ENCODE measurements around the gene METTL6. TPM values are rescaled to one million over a fixed set of nuclear protein-coding genes. Genes with fewer than 3 reads are reported as not detected.

Gene METTL6, protein sequence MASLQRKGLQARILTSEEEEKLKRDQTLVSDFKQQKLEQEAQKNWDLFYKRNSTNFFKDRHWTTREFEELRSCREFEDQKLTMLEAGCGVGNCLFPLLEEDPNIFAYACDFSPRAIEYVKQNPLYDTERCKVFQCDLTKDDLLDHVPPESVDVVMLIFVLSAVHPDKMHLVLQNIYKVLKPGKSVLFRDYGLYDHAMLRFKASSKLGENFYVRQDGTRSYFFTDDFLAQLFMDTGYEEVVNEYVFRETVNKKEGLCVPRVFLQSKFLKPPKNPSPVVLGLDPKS
- total RNA-seq (10 to 100 TPM; 23.2 to 24.4 TPM), polyA plus RNA-seq (15.4 TPM)

- Mint-ChIP-seq H3K4me3 (peak within 1 kb of the TSS; percentile 85 to 97 (median 93)), H3K27ac (peak within 1 kb of the TSS; percentile 89 to 97 (median 94)), H3K9me3 (no peaks in the 10 kb centered on the region), H3K4me1 (peaks cover 64 to 78% (median 73%) of the 10 kb centered on the region in 3 donors), H3K27me3 (no peaks in the 10 kb centered on the region), H3K36me3 (peaks cover 5 to 69% (median 7%) of the 10 kb centered on the region in 3 donors)
- H3K27ac ChIP-seq (ENCODE audit: low read depth, low read length), result peak within 1 kb of the TSS; percentile 82
- peaks cover 15% of the 10 kb centered on the region for H3K36me3 ChIP-seq (ENCODE audit: insufficient read depth, low read length)
- peaks cover 35% of the 10 kb centered on the region for H3K4me1 ChIP-seq (ENCODE audit: insufficient read depth, low read length)
- H3K4me3 ChIP-seq (ENCODE audit: low read length), result peak within 1 kb of the TSS; percentile 96
- peak; percentile 79 to 90 (median 80) for DNase-seq
- CTCF ChIA-PET, result no interaction called here
- no peaks in the 10 kb centered on the region for H3K27me3 ChIP-seq (ENCODE audit: insufficient read depth, low read length, poor library complexity, severe bottlenecking)
- POLR2A ChIA-PET, result interaction anchor here (0.6 to 0.9 kb wide), 5 partner anchors 21 to 329 kb away, joined by 3 read pairs; partner anchors contain the start of gene CAPN7
- no peaks in the 10 kb centered on the region for H3K9me3 ChIP-seq (ENCODE audit: low read length)
These were observed at the start of gene METTL6, which contains the start of gene EAF1 for GRCh38 chr3:15427182-15427880. Gene METTL6 (minus strand): TSS chr3:15427544. CDS start chr3:15426511, 1,033 bp downstream. Gene EAF1 (plus strand): TSS chr3:15427598. CDS start chr3:15427780, 182 bp downstream.

DNA sequence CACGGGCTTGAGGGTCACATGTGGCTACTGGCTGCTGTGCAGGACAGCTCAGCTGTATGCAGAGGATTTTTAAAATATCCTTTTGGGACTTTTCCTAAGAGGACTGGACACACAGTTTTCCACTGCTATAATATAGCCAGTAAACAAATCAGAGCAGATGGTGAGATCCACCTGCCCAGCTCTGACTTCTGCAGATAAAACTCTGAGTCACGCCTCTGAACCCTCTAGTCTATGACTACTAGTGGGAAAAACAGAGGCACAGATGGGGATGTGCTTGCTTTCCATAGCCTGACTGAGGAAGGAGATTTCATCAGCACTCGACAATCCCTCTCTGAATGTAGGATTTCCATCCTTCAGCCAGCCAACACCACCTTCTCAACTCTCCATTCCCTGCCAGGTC lies 49.0 kb upstream of the METTL6 start:
- Histone ChIP-seq H3K9me3 (ENCODE audit: low read length) (no peaks in the 10 kb centered on the region), H3K36me3 (ENCODE audit: insufficient read depth, low read length) (no peaks in the 10 kb centered on the region), H3K4me3 (ENCODE audit: low read length) (no peak overlapping the region), H3K4me1 (ENCODE audit: insufficient read depth, low read length) (no peaks in the 10 kb centered on the region), H3K27me3 (ENCODE audit: insufficient read depth, low read length, poor library complexity, severe bottlenecking) (no peaks in the 10 kb centered on the region), H3K27ac (ENCODE audit: low read depth, low read length) (no peak overlapping the region)
- no peaks in the 10 kb centered on the region for H3K36me3 Mint-ChIP-seq
- peak overlapping the region in 2 of 8 donors; percentile 46 to 53 for H3K27ac Mint-ChIP-seq
- peaks cover 0 to 4% (median 0%) of the 10 kb centered on the region in 5 donors for H3K9me3 Mint-ChIP-seq
- CTCF ChIA-PET, result no interaction called here
- H3K4me3 Mint-ChIP-seq, result no peak overlapping the region
- H3K4me1 Mint-ChIP-seq, result no peaks in the 10 kb centered on the region
- H3K27me3 Mint-ChIP-seq, result peaks cover 0 to 3% of the 10 kb centered on the region in 2 donors
- POLR2A ChIA-PET, result no interaction called here
- no peak for DNase-seq

DNA sequence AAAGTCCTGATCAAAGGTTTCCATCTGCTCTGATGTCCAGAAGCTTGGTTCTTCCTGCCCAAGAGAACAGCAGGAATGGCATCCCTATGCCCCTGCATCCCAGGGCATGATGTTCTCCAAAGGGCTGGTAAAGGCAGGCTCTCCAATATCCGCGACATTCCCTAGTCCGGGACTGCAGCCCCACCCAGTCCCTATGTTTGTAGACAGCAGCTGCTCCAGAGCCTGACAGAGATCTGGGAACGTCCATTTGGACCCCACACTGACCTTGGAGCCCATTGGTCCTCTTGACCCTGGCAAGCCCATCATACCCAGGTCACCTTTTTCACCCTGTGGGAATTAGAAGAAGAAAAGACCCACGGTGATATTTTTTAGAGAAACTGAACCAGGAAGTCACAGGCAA lies 47.8 kb upstream of the METTL6 start:
- Mint-ChIP-seq H3K9me3 (no peaks in the 10 kb centered on the region), H3K4me1 (peaks cover 0 to 10% (median 2%) of the 10 kb centered on the region in 3 donors), H3K36me3 (peaks cover 0 to 2% (median 0%) of the 10 kb centered on the region in 3 donors), H3K27me3 (peaks cover 0 to 3% of the 10 kb centered on the region in 2 donors), H3K4me3 (no peak overlapping the region), H3K27ac (no peak overlapping the region)
- Histone ChIP-seq H3K36me3 (ENCODE audit: insufficient read depth, low read length) (no peaks in the 10 kb centered on the region), H3K27me3 (ENCODE audit: insufficient read depth, low read length, poor library complexity, severe bottlenecking) (no peaks in the 10 kb centered on the region), H3K4me3 (ENCODE audit: low read length) (no peak overlapping the region), H3K27ac (ENCODE audit: low read depth, low read length) (no peak overlapping the region), H3K9me3 (ENCODE audit: low read length) (no peaks in the 10 kb centered on the region), H3K4me1 (ENCODE audit: insufficient read depth, low read length) (no peaks in the 10 kb centered on the region)
- ChIA-PET CTCF (no interaction called here), POLR2A (no interaction called here)
- DNase-seq, result no peak

DNA sequence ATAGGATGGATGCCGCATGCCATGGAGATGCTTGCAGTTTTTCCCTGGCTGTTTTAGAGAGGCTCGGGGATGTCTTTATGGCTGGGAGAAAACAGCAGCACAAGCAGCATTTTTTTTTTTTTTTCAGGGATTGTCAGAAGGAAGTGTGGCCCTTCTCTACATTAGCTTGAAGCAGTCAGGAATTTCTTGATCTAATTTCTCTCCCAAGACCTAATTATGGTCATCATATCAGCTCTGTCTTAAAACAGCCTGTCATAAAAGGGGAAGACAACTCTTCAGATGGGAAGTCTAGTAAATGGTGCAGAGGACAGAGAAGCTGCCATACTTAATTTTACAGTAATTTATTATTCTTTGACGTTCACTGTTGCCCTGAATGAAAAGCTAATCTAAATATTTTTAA lies 44.5 kb upstream of the METTL6 start:
- ChIA-PET POLR2A (no interaction called here), CTCF (no interaction called here)
- Histone ChIP-seq H3K4me3 (ENCODE audit: low read length) (no peak overlapping the region), H3K27ac (ENCODE audit: low read depth, low read length) (no peak overlapping the region), H3K4me1 (ENCODE audit: insufficient read depth, low read length) (peaks cover 9% of the 10 kb centered on the region), H3K9me3 (ENCODE audit: low read length) (no peaks in the 10 kb centered on the region), H3K27me3 (ENCODE audit: insufficient read depth, low read length, poor library complexity, severe bottlenecking) (no peaks in the 10 kb centered on the region), H3K36me3 (ENCODE audit: insufficient read depth, low read length) (no peaks in the 10 kb centered on the region)
- Mint-ChIP-seq H3K4me3 (no peak overlapping the region), H3K27ac (peak overlapping the region in 2 of 8 donors; percentile 57 to 66), H3K27me3 (peaks cover 0 to 3% of the 10 kb centered on the region in 2 donors), H3K4me1 (peaks cover 15 to 23% (median 16%) of the 10 kb centered on the region in 3 donors), H3K9me3 (no peaks in the 10 kb centered on the region), H3K36me3 (peaks cover 0 to 3% (median 0%) of the 10 kb centered on the region in 3 donors)
- no peak for DNase-seq

DNA sequence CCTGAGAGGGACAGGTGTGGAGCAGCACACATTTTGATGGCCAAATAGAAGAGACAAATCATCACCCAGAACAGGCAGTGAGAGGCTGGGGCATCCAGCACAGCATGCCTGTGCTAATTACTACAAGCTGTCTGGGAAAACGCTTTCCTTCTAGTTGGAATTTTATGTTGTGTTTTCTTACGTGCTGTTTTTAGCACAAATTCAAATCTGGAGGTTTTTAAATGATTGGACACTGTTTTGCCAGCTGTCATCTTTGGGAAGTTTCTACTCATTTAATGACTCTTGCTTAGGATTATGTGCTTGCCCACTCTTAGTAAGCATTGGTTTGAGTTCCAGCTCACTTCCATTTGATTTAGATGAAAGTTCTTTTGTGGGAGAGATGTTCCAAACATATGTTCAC lies 43.5 kb upstream of the METTL6 start:
- Mint-ChIP-seq H3K36me3 (peaks cover 0 to 4% (median 3%) of the 10 kb centered on the region in 3 donors), H3K27ac (peak overlapping the region in 2 of 8 donors; percentile 79 to 82), H3K27me3 (peaks cover 0 to 3% of the 10 kb centered on the region in 2 donors), H3K4me1 (peaks cover 18 to 27% (median 20%) of the 10 kb centered on the region in 3 donors), H3K9me3 (no peaks in the 10 kb centered on the region), H3K4me3 (no peak overlapping the region)
- POLR2A ChIA-PET, result no interaction called here
- no peaks in the 10 kb centered on the region for H3K9me3 ChIP-seq (ENCODE audit: low read length)
- H3K4me1 ChIP-seq (ENCODE audit: insufficient read depth, low read length), result peaks cover 9% of the 10 kb centered on the region
- no peak for DNase-seq
- CTCF ChIA-PET, result no interaction called here
- no peak overlapping the region for H3K27ac ChIP-seq (ENCODE audit: low read depth, low read length)
- no peaks in the 10 kb centered on the region for H3K27me3 ChIP-seq (ENCODE audit: insufficient read depth, low read length, poor library complexity, severe bottlenecking)
- H3K4me3 ChIP-seq (ENCODE audit: low read length), result no peak overlapping the region
- H3K36me3 ChIP-seq (ENCODE audit: insufficient read depth, low read length), result no peaks in the 10 kb centered on the region

DNA sequence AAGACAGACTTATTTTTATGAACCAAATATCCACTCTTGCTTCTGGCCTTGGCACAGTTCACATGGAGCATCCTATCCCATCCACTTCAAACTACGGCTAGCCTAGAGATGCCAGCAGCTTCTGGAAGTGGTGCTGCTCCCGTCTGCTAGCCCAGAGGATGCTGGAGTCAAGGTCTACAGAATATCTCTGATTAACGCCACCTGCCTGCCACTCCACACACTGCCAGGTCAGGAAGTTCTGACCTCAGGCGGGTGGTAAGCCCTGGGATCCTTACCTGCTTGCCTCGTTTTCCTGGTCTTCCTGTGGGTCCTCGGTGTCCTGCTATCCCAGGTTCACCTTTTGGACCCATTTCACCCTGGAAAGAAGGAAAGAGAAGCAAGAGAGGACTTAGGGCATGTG lies 42.9 kb upstream of the METTL6 start:
- no peak for DNase-seq
- H3K27me3 ChIP-seq (ENCODE audit: insufficient read depth, low read length, poor library complexity, severe bottlenecking), result no peaks in the 10 kb centered on the region
- no peak overlapping the region for H3K27ac ChIP-seq (ENCODE audit: low read depth, low read length)
- Mint-ChIP-seq H3K4me3 (peak overlapping the region in 1 of 7 donors; percentile 40), H3K36me3 (peaks cover 0 to 6% (median 4%) of the 10 kb centered on the region in 3 donors), H3K4me1 (peaks cover 18 to 27% (median 20%) of the 10 kb centered on the region in 3 donors), H3K9me3 (no peaks in the 10 kb centered on the region), H3K27me3 (peaks cover 0 to 3% of the 10 kb centered on the region in 2 donors), H3K27ac (peak overlapping the region in 4 of 8 donors; percentile 21 to 79 (median 59))
- H3K9me3 ChIP-seq (ENCODE audit: low read length), result no peaks in the 10 kb centered on the region
- no peaks in the 10 kb centered on the region for H3K36me3 ChIP-seq (ENCODE audit: insufficient read depth, low read length)
- H3K4me3 ChIP-seq (ENCODE audit: low read length), result no peak overlapping the region
- CTCF ChIA-PET, result no interaction called here
- POLR2A ChIA-PET, result no interaction called here
- H3K4me1 ChIP-seq (ENCODE audit: insufficient read depth, low read length), result peaks cover 9% of the 10 kb centered on the region

DNA sequence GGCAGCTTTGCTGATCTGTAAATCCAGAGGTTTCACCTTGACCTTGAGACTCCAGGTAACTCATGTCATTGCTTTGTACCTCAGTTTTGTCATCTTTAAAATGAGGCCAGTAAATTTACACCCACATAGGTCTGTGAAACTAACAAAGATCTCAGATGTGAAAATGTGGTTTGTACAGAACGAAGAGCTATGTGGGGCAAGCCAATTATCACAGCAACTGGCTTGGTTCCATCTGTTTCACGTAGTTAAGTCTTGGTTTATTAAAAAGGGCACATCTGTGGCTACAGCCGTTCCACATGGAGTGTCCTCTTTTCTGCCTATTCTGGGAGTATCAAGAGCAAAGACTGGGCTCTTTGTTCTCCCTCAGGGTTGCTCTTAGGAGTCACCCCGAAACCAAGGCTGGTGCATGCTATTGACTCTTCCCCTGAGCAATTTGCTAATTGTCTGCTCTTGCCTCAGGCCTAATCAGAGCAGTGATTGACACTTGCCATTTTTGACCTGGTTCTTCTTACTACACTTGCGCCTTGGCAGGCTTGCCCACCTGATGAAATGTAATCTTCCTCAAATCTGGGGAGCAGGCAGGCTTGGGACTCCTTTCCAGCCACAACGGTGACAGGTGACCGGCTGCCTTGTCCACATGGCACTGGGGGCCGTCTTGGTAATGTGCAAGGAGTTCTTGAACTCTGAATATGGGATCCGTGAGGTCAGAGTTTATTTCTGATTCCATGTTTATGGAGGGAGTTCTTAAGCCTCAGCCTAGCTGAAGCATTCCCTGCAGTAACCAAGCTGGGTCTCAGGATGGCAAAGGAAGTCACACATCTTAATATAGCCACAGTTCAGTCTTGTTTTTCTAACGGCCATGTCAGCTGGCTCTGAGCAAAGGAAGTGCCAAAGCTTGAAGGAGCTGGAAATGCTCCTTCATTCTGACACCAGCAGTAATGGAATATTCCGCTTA lies 40.2 kb upstream of the METTL6 start:
- H3K4me3 ChIP-seq (ENCODE audit: low read length), result no peak overlapping the region
- H3K27me3 Mint-ChIP-seq, result no peaks in the 10 kb centered on the region
- peak overlapping the region in 6 of 7 donors; percentile 13 to 74 (median 25) for H3K4me3 Mint-ChIP-seq
- H3K27me3 ChIP-seq (ENCODE audit: insufficient read depth, low read length, poor library complexity, severe bottlenecking), result no peaks in the 10 kb centered on the region
- peak in 1 of 5 donors; percentile 20 for DNase-seq
- H3K27ac ChIP-seq (ENCODE audit: low read depth, low read length), result no peak overlapping the region
- H3K36me3 Mint-ChIP-seq, result peaks cover 0 to 9% (median 6%) of the 10 kb centered on the region in 3 donors
- H3K27ac Mint-ChIP-seq, result peak overlapping the region; percentile 9 to 95 (median 88)
- peaks cover 9% of the 10 kb centered on the region for H3K4me1 ChIP-seq (ENCODE audit: insufficient read depth, low read length)
- no peaks in the 10 kb centered on the region for H3K36me3 ChIP-seq (ENCODE audit: insufficient read depth, low read length)
- ChIA-PET CTCF (interaction anchor here (1.2 to 1.7 kb wide), 3 partner anchors 11 to 92 kb away, joined by 3 to 6 read pairs (median 3); no protein-coding TSS in a partner anchor), POLR2A (no interaction called here)
- no peaks in the 10 kb centered on the region for H3K9me3 ChIP-seq (ENCODE audit: low read length)
- no peaks in the 10 kb centered on the region for H3K9me3 Mint-ChIP-seq
- H3K4me1 Mint-ChIP-seq, result peaks cover 20 to 37% (median 27%) of the 10 kb centered on the region in 3 donors

Data from CD8-positive, alpha-beta memory T cell (primary cell).